GM19351 (cell line): ENCODE results near the gene MYBPC3.
"Not testable (repeated sequence)": the region's sequence is repeated elsewhere in the genome, so short reads cannot be mapped to it uniquely, and the experiment has no call there.

Experiments used
- ATAC-seq: cut with Tn5 transposase; IDR thresholded peaks from one replicate; pipeline ENCODE4 v1.9.1; 2021; ENCODE audit warnings: mild to moderate bottlenecking, moderate library complexity; ENCODE audit not compliant: unreplicated experiment

The MYBPC3 gene

DNA sequence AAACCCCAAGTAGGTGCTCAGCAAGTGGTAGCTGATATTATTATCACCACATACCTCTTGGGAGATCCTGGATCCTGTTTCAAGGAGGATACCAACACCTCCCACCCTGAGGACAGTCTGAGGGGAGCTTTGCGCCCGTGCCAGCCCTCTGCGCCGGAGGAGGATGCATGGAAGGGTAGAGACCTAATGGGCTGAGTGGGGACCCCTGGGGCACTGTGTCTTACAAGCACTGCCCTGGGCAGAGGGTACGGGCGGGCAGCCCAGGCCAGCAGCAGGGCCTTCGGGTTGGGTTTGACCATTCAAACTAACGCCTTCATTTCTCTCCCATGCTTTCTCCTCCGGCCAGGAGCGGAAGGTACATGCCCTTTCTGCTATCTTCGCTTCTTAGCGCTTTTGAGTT is 26.3 kb downstream of the MYBPC3 start:
- ATAC-seq = no peak

DNA sequence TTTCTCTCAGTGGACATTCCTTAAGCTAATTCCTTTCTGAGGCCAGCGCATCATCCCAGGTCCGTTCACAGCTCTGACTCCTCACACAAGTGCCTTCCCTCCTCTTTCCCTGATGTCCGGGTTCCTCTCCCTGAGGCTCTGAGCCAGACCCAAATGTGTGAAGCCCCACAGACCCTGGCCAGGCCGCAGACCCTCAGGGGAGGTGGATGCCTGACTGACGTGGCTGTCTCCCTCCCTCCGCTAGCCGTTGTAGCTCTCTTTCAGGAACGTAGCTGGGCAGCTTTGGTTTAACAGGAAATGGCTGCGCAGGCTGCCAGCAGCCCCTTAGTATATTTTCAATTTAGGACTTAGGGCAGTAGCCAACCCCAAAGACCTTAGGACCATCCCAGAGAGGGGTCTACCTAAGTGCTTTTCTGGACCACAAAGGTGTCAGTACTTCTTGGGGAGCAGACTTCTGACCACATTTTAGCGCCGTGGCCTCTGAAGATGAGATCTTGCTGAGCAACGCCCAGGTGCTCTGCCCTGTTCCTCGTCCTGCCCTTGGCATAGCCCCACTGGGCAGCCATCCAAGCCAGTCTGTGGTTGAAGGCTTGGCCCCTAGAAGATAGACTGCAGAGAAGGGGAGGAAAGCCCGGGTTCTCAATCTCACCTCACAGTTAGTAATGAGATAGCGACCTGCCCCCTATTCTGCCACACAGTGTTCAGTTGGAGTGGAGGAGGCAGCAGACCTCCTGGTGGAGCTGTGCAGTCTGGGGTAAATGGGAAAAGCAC is 27.0 kb downstream of the MYBPC3 start:
- no peak for ATAC-seq

DNA sequence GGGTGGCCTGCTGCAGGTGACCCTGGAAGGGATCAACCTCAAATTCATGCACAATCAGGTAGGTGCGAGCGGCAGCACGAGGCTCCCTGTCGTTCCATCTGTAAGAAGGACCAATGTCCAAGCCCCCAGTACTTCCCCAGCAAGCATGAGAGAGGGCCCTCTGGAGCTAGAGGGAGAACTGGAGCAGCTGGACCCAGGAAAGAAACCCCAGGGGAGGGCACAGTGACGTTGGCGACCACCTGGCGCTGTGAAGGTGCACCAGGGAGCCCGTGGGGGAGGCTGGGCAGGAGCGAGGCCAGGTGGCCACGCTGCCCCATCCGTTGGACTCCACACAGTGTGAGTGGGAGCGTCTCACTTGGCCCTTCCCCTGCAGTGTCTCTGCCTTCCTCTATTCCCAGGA is 28.0 kb downstream of the MYBPC3 start:
- no peak for ATAC-seq

DNA sequence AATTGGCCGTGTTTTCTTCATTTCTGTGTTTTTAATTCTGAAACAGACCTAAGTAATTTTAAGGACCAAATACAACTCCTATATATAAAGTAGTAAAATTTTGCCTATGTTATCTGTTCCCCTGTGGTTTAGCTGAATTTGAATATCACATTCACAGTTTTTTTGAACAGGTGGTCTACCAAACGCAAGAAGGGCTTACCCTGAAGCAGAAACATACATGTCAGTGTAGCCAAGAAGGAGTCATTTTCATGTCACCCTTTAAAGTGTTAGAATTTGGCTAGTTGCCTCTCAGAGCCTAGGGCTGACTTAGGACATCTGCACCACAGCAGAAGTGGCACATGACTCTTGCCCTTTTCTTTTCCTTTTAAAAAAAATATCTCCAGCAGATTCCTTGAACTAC is 34.3 kb downstream of the MYBPC3 start:
- no peak for ATAC-seq

DNA sequence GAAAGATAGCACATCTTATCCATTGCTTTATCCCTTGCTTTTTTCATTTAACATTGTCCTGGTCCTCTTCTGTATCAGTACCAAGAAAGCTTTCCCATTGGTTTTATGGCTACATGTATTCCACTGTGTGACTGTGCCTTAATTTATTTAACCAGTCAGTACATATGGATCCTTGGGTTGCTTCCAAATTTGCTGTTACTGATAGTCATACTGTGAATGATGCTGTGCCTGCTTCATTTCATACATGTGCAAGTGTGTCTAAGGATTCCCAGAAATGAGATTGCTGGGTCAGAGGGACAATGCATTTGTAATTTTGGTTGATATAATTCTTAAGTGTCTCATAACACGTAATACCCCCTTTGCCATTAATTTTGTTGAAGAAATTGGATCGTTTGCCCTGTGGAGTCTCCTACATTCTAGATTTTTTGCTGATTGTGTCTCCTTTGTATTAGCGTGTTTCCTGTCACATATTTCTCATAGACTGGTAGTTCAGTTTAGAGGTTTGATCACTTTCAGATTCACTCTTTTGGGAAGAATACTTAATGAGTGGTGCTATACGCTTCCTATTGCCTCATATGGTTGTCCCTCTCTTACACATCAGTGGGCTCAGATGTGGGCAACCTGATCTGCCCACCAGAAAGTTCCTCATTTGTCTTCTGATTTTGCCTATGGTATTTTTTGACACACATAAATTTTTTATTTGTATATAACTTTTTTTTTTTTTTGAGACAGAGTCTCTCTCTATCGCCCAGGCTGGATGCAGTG is 35.3 kb downstream of the MYBPC3 start:
- peak; percentile 75 for ATAC-seq

DNA sequence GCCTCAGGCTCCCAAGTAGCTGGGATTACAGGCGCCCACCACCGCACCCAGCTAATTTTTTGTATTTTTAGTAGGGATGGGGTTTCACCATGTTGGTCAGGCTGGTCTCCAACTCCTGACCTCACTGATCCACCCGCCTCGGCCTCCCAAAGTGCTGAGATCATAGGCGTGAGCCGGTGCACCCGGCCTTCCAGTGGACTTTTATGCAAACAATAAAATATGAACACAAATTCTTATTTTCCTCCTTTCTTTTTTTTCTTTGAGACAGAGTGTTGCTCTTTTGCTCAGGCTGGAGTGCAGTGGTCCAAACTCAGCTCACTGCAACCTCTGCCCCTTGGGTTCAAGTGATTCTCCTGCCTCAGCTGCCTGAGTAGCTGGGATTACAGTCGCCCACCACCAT is 36.0 kb downstream of the MYBPC3 start:
- not testable (repeated sequence) for ATAC-seq

DNA sequence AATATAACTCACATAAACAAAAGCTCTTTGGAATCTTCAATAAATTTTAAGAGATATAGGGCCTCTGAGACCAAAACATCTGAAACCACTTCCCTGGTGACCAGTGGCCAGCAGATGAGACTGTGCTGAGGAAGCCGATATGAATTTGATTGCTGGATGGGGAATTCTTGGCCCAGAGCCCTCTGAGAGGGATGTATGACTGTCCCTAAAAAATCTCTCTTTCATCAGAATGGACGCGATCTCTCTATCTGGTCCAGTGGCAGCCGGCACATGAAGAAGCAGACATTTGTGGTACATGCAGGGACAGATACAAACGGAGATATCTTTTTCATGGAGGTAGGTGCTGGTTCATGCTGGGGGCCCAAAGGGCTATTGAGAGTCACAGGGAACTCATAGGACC is 37.5 kb downstream of the MYBPC3 start:
- no peak for ATAC-seq

DNA sequence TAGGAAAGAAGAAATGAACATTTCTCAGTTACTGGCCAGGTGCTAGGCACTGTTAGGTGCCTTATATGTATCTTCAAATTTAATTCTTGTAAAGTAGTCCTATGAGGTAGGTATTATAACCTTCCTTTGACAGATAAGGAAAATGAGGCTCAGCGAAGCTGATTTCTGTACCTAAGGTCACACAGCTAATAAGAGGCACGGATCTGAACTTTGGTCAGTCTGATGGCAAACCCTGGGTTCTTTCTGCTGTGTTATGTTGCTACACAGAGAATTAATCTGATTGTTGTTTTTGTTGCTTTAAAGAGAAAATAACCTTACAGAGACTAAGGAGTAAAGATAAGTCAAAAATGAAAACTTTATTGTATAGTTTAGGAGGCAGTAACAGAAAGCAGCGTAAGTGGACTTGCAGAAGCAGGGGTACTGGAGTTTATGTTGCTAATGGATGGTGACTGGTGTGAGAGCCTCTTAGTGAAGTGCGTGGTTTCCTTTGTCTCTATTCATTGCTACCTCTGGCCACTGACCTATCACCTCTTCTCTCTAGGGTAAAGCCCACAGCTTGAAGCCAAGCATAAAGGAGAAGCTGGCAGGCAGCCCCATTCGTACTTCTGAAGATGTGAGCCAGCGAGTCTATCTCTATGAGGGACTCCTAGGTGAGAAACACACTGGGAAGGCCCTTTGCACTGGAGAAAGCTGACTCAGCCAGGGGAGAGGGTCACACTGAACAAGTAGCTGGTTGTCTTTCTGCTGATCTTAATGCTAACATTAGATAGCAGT is 44.3 kb downstream of the MYBPC3 start:
- no peak for ATAC-seq

DNA sequence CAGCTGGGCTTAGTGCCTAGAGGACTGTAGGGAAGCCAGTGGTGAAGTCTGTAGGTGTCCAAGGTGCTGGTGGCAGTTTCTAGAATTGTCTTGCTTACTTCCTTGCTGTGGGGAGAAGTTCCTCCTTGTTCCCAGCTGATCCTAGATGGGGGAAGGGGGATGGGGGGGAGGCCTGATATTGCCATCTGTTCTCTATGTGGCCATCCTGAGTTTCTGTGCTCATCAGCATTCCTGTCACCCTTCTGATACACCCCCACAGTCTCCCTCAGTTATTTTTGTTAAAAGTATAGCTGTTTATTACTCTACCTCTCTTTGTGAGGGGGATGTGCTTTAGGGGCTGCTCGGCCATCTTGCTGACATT is 46.0 kb downstream of the MYBPC3 start:
- ATAC-seq = no peak

DNA sequence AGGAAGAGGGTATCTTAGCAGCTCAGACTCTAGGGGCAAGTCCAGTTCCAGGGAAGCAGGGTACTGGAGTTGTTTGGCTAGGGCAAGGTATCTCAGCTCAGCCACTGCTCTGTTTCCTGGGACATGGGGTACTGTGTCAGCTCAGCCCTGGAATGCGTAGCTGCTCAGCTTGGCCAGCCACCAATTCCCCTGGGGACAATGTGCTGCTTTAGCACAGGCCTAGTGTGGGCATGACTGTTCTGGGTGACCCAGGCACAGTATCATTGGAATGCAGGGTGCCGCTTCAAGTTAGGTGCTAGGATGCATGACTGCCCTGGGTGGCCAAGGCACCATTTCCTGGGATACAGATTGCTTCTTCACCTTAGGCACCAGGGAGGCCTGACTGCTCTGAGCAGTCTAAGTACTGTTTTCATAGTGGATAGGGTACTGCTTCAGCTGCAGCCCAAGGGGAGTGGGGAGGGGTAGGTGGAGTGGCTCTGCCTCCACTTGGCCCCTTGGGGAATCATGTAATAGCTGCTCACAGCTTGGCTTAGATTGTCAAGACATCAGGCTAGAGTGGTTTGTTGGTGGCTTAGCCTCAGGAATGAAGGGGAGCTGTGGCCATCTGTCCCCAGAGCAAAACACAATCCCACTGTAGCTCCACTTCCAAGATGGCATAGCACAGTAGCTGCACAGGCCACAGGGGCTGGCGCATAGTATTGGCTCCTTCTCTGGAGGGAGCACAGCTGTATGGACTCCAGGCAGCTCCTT is 46.6 kb downstream of the MYBPC3 start:
- ATAC-seq = no peak

DNA sequence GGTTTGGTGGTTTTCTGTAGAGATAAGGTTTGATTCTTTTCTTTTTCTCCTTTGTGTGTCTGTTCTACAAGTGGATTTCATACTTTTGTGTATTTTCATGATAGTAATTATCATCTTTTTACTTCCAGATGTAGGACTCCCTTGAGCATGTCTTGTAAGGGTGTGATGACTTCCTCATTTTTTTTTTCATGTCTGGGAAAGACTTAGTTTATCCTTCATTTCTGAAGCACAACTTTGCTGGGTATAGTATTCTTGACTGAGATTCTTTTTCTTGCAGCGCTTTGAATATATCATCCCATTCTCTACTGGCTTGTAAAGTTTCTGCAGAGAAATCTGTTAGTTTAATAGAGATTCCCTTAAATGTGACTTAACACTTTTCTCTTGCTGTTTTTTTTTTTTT is 49.6 kb downstream of the MYBPC3 start:
- no peak for ATAC-seq

DNA sequence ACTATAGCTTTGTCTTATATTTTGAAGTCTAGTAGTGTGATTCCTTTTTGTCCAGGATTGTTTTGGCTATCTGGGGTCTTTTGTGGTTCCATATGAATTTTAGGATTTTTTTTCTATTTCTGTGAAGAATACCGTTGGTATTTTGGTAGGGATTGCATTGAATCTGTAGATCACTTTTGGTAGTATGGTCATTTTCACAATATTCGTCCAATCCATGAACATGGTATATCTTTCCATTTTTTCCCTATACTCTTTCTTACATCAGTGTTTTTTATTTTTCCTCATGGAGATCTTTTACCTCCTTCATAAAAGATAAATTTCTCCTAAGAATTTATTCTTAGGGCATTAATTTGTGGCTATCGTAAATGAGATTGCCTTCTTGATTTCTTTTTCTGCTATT is 53.4 kb downstream of the MYBPC3 start:
- ATAC-seq = no peak

DNA sequence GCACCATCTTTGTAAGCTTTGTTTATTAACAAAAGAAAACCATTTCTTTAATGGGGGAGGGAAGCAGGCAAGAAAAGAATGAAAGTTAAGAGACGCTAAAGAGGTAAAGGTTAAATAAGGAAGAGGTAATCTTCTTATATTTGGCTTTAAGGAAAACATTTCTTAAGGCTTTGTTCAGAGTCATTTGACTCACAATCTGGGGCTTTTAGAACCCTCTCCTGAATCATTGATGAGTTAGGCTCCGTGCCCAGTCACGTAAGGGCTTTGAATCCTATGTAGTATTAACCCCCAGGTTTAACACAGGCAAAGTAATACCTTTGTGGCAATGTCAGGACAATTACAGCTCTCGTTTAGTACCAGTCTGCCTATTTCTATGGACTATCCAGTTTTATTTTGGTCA is 56.5 kb downstream of the MYBPC3 start:
- no peak for ATAC-seq

DNA sequence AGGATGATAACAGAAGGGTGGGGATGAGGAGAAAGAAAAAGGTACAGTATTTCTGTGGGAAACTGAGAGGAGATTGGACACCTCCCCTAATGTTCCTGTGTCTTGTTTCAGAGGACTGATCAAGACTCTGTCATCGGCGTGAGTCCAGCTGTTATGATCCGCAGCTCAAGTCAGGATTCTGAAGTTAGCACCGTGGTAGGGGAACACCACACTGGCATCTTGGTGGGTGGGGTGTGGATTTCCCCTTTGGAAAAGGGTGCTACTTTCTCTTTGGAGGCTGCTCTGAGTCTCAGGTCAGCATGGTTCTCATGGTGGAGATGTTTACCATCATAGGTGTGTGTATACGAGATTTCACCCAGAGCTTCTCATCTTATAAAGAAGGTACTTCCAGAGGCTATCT is 57.1 kb downstream of the MYBPC3 start:
- ATAC-seq = no peak

DNA sequence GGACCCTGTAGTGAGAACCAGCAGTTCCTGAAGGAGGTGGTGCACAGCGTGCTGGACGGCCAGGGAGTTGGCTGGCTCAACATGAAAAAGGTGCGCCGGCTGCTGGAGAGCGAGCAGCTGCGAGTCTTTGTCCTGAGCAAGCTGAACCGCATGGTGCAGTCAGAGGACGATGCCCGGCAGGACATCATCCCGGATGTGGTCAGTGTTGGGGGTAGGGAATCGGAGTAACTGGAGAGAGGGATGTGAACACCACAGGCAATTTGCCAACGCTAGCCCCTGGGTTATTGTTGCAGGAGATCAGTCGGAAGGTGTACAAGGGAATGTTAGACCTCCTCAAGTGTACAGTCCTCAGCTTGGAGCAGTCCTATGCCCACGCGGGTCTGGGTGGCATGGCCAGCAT is 62.6 kb downstream of the MYBPC3 start:
- ATAC-seq = no peak

DNA sequence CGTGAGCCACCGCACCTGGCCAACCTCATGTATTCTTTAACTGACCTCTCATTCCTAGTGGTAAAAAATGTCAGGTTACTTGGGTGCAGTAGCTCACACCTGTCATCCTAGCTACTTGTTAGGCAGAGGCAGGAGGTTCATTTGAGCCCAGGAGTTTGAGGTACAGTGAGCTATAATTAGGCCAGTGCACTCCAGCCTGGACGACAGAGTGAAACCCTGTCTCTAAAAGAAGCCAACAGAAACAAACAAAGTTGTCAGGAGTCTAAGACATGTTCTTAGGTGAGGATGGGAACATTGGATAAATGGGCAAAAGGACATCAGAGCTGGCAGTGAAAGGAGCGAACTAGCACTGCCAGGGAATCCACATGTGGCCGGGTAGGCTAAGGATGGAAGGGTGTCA is 64.4 kb downstream of the MYBPC3 start:
- ATAC-seq = no peak

DNA sequence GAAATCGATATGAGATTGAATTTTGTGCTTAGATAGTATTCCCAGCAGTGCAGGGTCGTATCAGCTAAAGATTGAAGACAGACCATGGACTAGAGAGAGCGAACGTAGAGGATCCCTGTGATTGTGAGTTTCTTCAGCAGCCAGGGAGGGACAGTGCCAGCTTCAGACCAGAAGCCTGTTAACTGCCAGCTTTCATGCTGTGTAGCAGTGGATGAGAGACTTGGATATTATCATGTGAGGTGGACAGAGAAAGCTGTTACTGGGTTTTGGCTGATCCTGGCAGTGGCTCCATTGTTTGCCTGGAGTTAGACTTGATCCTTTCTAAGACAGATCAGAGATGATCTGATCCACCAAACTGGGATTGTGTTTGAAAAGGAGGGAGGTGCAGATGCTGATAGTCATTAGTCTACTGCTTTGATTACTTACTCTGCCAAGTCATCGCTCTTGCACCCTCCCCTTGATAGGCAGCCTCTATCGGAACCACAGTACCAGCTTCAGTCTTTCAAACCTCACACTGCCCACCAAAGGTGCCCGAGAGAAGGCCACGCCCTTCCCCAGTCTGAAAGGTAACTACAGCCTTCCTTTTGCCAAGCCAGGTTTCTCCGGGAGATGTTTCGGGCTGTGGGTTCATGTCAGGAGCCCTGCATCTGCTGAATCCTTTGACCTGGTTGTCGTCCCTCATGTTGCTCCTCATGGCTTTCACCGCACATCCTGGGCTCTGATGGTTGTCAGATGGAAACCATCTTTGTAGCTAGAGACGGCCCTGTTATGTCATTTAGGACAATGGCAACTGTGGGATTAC is 66.3 kb downstream of the MYBPC3 start:
- no peak for ATAC-seq

DNA sequence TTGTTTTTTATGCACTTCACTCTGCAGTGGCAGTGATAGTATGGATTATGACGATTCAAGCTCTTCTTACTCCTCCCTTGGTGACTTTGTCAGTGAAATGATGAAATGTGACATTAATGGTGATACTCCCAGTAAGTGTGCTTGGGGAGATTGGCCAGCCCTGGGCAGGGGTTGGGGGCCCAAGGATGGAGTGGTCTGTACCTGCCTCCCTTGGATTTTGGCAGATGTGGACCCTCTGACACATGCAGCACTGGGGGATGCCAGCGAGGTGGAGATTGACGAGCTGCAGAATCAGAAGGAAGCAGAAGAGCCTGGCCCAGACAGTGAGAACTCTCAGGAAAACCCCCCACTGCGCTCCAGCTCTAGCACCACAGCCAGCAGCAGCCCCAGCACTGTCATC is 68.4 kb downstream of the MYBPC3 start:
- no peak for ATAC-seq

DNA sequence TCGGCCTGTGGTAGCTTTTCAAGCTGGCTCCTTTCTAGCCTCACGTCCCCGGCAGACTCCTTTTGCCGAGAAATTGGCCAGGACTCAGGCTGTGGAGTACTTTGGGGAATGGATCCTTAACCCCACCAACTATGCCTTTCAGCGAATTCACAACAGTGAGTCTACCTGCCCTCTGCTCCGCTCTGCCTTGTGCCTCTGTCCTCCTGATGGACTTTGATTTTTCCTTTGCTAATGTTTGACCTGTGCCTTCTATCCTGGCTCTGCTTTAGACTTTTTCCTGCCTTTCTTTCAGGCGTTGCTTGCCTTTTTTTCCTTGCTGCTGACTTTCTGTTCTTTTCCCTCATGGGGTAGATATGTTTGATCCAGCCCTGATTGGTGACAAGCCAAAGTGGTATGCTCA is 70.0 kb downstream of the MYBPC3 start:
- no peak for ATAC-seq
